ENCODE results near the gene TPPP2. TPM values are rescaled to one million over a fixed set of nuclear protein-coding genes. Genes with fewer than 3 reads are reported as not detected.

The TPPP2 gene
- total and polyA plus RNA-seq, 2 donors (not counting 1 experiment from before 2014, with no cell fraction given) = not detected

GRCh38 chr14:21015312-21015711 is 14.7 kb upstream of the TPPP2 start:
- Mint-ChIP-seq H3K9me3 (ENCODE audit: insufficient read depth) (no peaks in the 10 kb centered on the region), H3K27me3 (peaks cover 35% of the 10 kb centered on the region), H3K4me1 (no peaks in the 10 kb centered on the region), H3K27ac (no peak overlapping the region), H3K4me3 (no peak overlapping the region)
- ATAC-seq (ENCODE audit: low read depth) (no peak), DNase-seq (peak; percentile 19)
- Histone ChIP-seq H3K4me2 (replicated peaks; ENCODE audit: low read depth, low read length, poor library complexity, severe bottlenecking) (no peak overlapping the region), H3K9me3 (ENCODE audit: control extremely low read depth in 1 of 3, control insufficient read depth in 2 of 3, insufficient read depth in 1 of 3, low read length in 2 of 3) (no peaks in the 10 kb centered on the region), H3K36me3 (replicated peaks in 1 of 2; ENCODE audit: control extremely low read depth in 1 of 2, control insufficient read depth in 1 of 2, extremely low read depth in 1 of 2, insufficient read depth in 2 of 2, low read length in 1 of 2) (no peaks in the 10 kb centered on the region), H3K4me1 (ENCODE audit: control insufficient read depth in 2 of 2, insufficient read depth in 2 of 2, low read length in 2 of 2) (no peaks in the 10 kb centered on the region), H2AFZ (ENCODE audit: insufficient read depth, low read depth, low read length, poor library complexity, severe bottlenecking) (no peak overlapping the region), H3K79me2 (ENCODE audit: control insufficient read depth, insufficient read depth, low read length) (no peaks in the 10 kb centered on the region), H4K20me1 (ENCODE audit: control insufficient read depth, insufficient read depth, low read length, poor library complexity, severe bottlenecking) (no peaks in the 10 kb centered on the region), H3K4me3 (ENCODE audit: control extremely low read depth in 1 of 5, extremely low read depth in 1 of 5, insufficient read depth in 1 of 5, low read depth in 2 of 5, low read length in 4 of 5) (no peak overlapping the region), H3K9ac (ENCODE audit: low read length) (no peak overlapping the region), H3K27me3 (replicated peaks in 1 of 4; ENCODE audit: control extremely low read depth in 1 of 4, control insufficient read depth in 3 of 4, insufficient read depth in 4 of 4, low read length in 3 of 4) (peaks cover 0 to 11% (median 2%) of the 10 kb centered on the region in 4 experiments), H3K27ac (ENCODE audit: low read length in 2 of 2) (no peak overlapping the region)
- CTCF ChIA-PET = interaction anchor here (0.6 to 15.1 kb wide), 37 partner anchors 9 to 544 kb away, joined by 3 to 348 read pairs (median 6); partner anchors contain the start of genes ARHGEF40, NDRG2, RNASE13 and RNASE7
- intact Hi-C loops (cut with micrococcal nuclease) = no loop called here
- WGBS (ENCODE audit: insufficient coverage) = 90% methylated on average over 5 of the region's 6 CpGs
- POLR2A ChIA-PET = interaction anchor here (0.6 to 1.9 kb wide), 3 partner anchors 25 to 89 kb away, joined by 3 to 10 read pairs (median 3); no protein-coding TSS in a partner anchor
- TF ChIP-seq CTCF (IDR thresholded peaks at IDR 0.05) = no peak
- no peak for TF ChIP-seq EZH2 (IDR thresholded peaks at IDR 0.05; ENCODE audit: borderline replicate concordance, insufficient read depth, low read depth, low read length, poor library complexity, severe bottlenecking)

- no peak overlapping the region for H3K9ac ChIP-seq (ENCODE audit: low read length)
- peaks cover 0 to 9% (median under 1%) of the 10 kb centered on the region in 4 experiments for H3K27me3 ChIP-seq (replicated peaks in 1 of 4; ENCODE audit: control extremely low read depth in 1 of 4, control insufficient read depth in 3 of 4, insufficient read depth in 4 of 4, low read length in 3 of 4)
- H3K9me3 ChIP-seq (ENCODE audit: control extremely low read depth in 1 of 3, control insufficient read depth in 2 of 3, insufficient read depth in 1 of 3, low read length in 2 of 3) = no peaks in the 10 kb centered on the region
- no peaks in the 10 kb centered on the region for H3K4me1 Mint-ChIP-seq
- no peaks in the 10 kb centered on the region for H4K20me1 ChIP-seq (ENCODE audit: control insufficient read depth, insufficient read depth, low read length, poor library complexity, severe bottlenecking)
- no peak overlapping the region for H3K27ac Mint-ChIP-seq
- TF ChIP-seq CTCF (IDR thresholded peaks at IDR 0.05) (no peak), EZH2 (IDR thresholded peaks at IDR 0.05; ENCODE audit: borderline replicate concordance, insufficient read depth, low read depth, low read length, poor library complexity, severe bottlenecking) (no peak)
- no peak overlapping the region for H3K4me3 ChIP-seq (ENCODE audit: control extremely low read depth in 1 of 5, extremely low read depth in 1 of 5, insufficient read depth in 1 of 5, low read depth in 2 of 5, low read length in 4 of 5)
- H3K9me3 Mint-ChIP-seq (ENCODE audit: insufficient read depth) = no peaks in the 10 kb centered on the region
- no peak overlapping the region for H3K27ac ChIP-seq (ENCODE audit: low read length in 2 of 2)
- WGBS (ENCODE audit: insufficient coverage) = 64% methylated on average over 5 of the region's 9 CpGs
- no peak overlapping the region for H3K4me3 Mint-ChIP-seq
- H3K79me2 ChIP-seq (ENCODE audit: control insufficient read depth, insufficient read depth, low read length) = no peaks in the 10 kb centered on the region
- H3K27me3 Mint-ChIP-seq = peaks cover 30% of the 10 kb centered on the region
- ChIA-PET CTCF (interaction anchor here (0.5 to 15.1 kb wide), 14 partner anchors 10 to 119 kb away, joined by 3 to 348 read pairs (median 40); partner anchors contain the start of genes ARHGEF40, RNASE13, RNASE7 and SLC39A2), POLR2A (no interaction called here)
- H3K36me3 ChIP-seq (replicated peaks in 1 of 2; ENCODE audit: control extremely low read depth in 1 of 2, control insufficient read depth in 1 of 2, extremely low read depth in 1 of 2, insufficient read depth in 2 of 2, low read length in 1 of 2) = no peaks in the 10 kb centered on the region
- DNase-seq (no peak), ATAC-seq (ENCODE audit: low read depth) (no peak)
- no peak overlapping the region for H2AFZ ChIP-seq (ENCODE audit: insufficient read depth, low read depth, low read length, poor library complexity, severe bottlenecking)
- H3K4me2 ChIP-seq (replicated peaks; ENCODE audit: low read depth, low read length, poor library complexity, severe bottlenecking) = no peak overlapping the region
- H3K4me1 ChIP-seq (ENCODE audit: control insufficient read depth in 2 of 2, insufficient read depth in 2 of 2, low read length in 2 of 2) = no peaks in the 10 kb centered on the region
- intact Hi-C loops (cut with micrococcal nuclease) = no loop called here
Observed at GRCh38 chr14:21016413-21017190, 13.4 kb upstream of the TPPP2 start.

All from B cell (primary cell).